HG02870 (cell line): Measurements from ENCODE around the gene ADAM29.
"Not testable (repeated sequence)": the region's sequence is repeated elsewhere in the genome, so short reads cannot be mapped to it uniquely, and the experiment has no call there.

Experiments
- ATAC-seq: cut with Tn5 transposase; IDR thresholded peaks from one replicate; pipeline ENCODE4 v1.9.1; 2021; ENCODE audit warnings: mild to moderate bottlenecking, moderate library complexity; ENCODE audit not compliant: unreplicated experiment

The ADAM29 gene

DNA sequence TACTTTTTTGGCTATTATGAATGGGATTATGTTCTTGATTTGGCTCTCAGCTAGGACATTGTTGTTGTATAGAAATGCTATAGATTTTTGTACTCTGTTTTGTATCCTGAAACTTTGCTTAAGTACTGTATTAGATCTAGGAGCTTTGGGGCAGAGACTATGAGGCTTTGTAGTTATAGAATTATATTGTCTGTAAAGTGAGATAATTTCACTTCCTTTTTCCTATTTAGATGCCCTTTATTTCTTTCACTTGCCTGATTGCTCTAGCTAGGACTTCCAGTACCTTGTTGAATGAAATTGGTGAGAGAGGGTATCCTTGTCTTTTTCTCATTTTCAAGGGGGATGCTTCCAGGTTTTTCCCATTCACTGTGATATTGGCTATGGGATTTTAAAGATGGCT, 28.1 kb downstream of the ADAM29 start:
- ATAC-seq: no peak

DNA sequence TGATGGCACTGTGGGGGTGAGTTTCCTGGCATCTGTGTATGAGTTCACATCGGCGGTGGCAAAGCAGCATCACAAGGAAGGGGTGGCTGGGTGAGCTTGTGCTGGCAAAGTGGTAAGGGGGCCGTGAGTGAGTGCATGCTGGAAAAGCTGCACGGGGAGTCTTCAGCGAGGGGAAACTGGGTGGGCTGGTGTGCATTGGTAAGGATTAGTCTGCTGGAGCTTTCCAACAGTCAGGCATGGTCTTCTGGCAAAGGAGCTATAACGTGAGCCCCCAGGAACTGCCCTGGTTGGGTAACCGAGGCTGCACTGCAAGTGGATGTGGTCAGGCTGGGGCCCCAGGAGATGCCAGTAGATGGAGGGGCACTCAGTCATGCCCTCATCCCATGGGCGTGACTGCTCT, 30.7 kb downstream of the ADAM29 start:
- ATAC-seq: no peak

DNA sequence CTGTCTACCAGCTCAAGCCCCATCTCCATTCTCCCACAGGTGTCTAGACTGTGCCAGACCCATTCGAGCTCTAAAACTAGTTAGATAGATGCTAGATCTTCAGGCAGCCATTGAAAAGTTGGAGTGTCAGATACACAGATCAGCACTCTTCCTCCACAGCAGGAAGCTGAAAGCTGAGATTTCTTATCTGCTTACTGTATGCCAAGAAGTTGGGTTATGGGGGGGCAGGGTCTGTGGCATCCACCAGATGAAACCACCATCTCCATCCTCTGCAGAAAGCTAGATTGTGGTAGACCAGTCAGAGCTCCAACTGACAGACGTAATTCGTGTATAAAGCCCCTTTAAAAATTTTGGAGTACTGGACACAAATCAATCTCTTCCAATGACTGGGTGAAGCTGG, 54.8 kb downstream of the ADAM29 start:
- no peak for ATAC-seq

DNA sequence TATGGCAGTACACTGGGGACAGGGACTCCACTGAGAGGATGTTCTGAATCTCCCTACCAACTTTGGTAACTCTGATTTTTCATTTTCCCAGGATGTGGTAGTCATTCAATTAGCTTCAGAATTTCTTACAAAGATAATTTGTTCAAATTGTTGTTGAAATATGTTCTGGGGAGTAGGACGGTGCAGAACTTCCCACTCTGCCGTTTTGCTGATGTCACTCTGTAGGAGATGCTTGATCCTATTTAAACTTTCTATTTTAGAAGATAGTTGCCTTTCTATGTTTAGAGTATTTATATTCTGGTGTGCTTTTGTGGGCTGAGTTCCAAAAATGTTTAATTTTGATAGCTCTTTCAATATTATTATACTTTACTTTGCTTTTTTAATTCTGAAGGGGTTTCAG, 55.2 kb downstream of the ADAM29 start:
- no peak for ATAC-seq

DNA sequence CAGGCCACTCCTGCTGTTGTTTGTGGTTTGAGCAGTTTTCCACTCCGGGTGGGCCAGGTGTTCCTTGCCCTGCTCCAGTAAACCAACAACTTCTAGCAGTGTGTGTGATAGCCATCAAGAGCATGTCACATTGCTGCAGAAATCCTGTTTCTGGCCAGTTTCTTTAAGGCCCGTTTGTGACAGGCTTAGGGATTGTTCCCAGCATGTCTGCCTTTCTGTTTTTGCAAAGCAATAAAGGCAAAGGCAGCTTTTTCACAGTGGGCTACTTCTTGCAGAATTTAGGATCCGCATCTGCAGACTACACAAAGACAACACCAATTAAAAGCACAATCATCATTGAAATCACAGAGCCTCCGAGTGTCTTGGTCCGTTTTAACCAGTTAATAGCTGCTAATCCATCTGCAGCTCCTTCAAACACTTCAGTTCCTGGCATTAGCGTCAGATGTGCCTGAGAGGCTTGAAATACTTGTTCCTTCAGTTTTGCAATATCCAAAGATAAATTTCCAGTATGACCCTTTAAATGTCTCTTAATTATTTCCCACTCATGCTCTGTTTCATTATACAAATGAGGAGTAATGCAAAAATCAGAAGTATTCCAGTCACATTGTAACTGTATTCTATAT, 65.1 kb downstream of the ADAM29 start:
- no peak for ATAC-seq

DNA sequence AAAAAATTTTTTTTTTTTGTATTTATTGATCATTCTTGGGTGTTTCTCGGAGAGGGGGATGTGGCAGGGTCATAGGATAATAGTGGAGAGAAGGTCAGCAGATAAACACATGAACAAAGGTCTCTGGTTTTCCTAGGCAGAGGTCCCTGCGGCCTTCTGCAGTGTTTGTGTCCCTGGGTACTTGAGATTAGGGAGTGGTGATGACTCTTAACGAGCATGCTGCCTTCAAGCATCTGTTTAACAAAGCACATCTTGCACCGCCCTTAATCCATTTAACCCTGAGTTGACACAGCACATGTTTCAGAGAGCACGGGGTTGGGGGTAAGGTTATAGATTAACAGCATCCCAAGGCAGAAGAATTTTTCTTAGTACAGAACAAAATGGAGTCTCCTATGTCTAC, 65.7 kb downstream of the ADAM29 start:
- not testable (repeated sequence) for ATAC-seq

DNA sequence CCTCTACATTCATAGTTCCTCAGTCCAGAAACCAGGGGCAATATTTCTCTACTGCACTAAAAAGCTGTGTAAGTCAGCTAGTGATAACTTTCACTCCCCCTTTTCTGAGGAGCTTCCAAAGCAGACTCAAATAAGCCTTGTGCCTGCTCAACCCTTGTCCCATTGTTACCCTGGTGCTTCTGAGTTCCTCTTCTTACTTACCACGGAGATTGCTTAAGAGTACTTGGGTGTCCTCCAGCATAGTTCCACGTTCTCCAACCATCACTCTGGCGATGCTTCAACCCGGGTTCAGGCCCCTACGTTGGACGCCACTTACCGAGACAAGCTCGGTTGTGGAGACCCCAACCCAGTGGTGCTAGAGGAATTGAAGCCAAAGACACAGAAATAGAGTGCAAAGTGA, 71.6 kb downstream of the ADAM29 start:
- ATAC-seq: no peak

DNA sequence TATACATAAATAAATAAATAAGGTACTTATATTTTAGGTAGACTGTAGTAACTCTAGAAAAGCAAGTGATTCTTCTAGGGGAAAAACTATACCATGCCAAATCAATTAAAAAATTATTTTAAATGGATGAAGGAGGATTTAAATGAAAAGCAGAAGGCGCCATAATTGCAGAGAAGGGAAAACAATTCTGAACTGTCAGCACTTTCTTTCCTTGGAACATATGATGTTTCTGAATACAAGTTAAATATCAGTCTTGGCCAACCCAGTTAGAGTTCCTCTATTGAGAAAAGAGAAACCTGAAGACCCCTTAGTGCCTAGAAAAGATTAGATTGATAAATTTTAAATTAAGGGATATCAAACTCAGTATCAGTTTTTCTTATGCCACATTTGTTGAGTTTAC, 75.8 kb downstream of the ADAM29 start:
- ATAC-seq: no peak

DNA sequence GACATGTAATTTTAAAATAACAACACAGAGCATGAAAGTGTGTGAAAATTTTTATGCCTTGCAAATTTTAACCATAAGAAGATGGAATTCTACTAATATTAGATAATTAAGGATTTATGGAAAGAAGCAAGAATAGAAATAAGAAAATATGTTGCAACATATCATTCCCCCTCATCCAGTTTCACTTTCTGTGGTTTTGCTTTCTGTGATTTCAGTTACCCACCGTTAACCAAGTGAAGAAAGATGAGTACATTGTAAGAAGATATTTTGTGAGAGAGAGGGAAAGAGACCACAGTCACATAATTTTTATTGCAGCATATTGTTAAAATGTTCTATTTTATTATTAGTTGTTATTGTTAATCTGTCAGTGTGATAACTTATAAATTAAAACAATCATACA, 77.9 kb downstream of the ADAM29 start:
- ATAC-seq: no peak

DNA sequence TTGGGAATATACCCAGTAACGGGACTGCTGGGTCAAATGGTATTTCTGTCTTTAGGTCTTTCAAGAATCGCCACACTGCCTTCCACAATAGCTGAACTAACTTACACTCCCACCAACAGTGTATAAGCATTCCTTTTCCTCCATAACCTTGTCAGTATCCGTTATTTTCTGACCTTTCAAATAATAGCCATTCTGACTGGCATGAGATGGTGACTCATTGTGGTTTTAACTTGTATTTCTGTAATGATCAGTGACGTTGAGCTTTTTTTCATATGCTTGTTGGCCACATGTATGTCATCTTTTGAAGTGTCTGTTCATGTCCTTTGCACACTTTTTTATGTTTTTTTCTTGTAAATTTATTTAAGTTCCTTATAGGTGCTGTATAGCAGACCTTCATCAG, 81.2 kb downstream of the ADAM29 start:
- no peak for ATAC-seq

DNA sequence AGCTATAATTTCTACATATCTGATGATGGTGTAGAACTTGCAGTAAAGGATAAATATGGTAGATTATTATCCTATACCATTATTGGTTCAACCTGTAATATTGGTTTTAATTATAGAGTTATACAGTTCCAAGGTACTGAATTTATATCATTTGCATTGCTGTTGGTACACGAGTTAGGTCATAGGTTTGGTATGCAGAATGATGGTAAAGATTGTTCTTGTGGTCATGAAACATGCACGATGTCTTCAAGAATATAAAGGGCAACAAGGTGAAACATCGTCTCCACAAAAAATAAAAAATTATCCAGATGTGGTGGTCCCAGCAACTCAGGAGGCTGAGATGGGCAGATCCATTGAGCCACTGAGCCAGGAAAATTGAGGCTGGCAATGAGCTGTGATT, 99.6 kb downstream of the ADAM29 start:
- ATAC-seq: no peak

DNA sequence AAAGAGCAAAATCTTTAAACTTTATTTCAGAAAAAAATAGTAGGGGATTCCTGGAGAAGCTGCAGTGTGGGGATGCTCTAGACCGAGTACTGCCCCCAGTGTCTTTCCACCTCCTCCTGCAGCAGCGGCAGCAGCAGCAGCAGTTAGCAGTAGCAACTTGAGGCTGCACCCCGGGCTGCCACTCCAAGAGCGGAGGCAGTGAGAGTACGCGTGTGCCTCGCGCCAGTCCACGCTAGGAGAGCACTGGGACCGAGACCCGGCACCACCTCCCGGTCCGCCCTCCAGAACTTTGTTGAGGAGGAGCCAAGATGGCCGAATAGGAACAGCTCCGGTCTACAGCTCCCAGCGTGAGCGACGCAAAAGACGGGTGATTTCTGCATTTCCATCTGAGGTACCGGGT, 101.3 kb downstream of the ADAM29 start:
- ATAC-seq: not testable (repeated sequence)
